Fibroblast of lung (primary cell): ENCODE data around the gene FGF5. TPM values are rescaled to one million over a fixed set of nuclear protein-coding genes. Genes with fewer than 3 reads are reported as not detected.
A peak's percentile ranks its signal among the peaks of the same experiment; 100 is the strongest.

Experiments used
- DNase-seq, 2 donors: peaks; one replicate each; pipeline versions ENCODE4 v3.0.0 to v3.0.0-alpha.2; 2010; ENCODE audit warnings: low read depth in 2 of 2
- H2AFZ ChIP-seq: 2 replicates; pipeline ENCODE4 v1.5.1; 2012; ENCODE audit warnings: low read length, control low read depth, inconsistent platforms
- H3K27ac ChIP-seq: 2 replicates; pipeline ENCODE4 v1.5.1; 2011; ENCODE audit warnings: low read length, control low read depth; ENCODE audit not compliant: insufficient read depth
- H3K27me3 ChIP-seq: 2 replicates; pipeline ENCODE4 v1.5.1; 2011; ENCODE audit warnings: mild to moderate bottlenecking, low read length; ENCODE audit not compliant: control insufficient read depth, insufficient read depth
- H3K36me3 ChIP-seq: 2 replicates; pipeline ENCODE4 v1.5.1; 2011; ENCODE audit warnings: low read length; ENCODE audit not compliant: control insufficient read depth, insufficient read depth
- H3K4me1 ChIP-seq: 2 replicates; pipeline ENCODE4 v1.5.1; 2011; ENCODE audit warnings: low read length; ENCODE audit not compliant: control insufficient read depth, insufficient read depth; ENCODE audit errors: extremely low read depth
- H3K4me2 ChIP-seq: 2 replicates; pipeline ENCODE4 v1.5.1; 2011; ENCODE audit warnings: low read length, control low read depth; ENCODE audit not compliant: insufficient read depth; ENCODE audit errors: extremely low read depth
- H3K4me3 ChIP-seq, 4 experiments: fragments of 200-600 bp in 1 of 4; sonication (generic) in 1 of 4; replicated peaks in 1 of 4; 2 replicates each; pipeline ENCODE4 v1.5.1; 2011 to 2016; ENCODE audit warnings: low read length in 4 of 4, low read depth in 3 of 4, mild to moderate bottlenecking in 3 of 4, control low read depth in 2 of 4, inconsistent platforms in 1 of 4, mixed read lengths in 1 of 4; ENCODE audit not compliant: insufficient read depth in 1 of 4; ENCODE audit errors: control extremely low read depth in 1 of 4
- H3K79me2 ChIP-seq: 2 replicates; pipeline ENCODE4 v1.5.1; 2012; ENCODE audit warnings: mild to moderate bottlenecking, low read length, inconsistent platforms; ENCODE audit not compliant: control insufficient read depth, insufficient read depth
- H3K9ac ChIP-seq: 2 replicates; pipeline ENCODE4 v1.5.1; 2011; ENCODE audit warnings: mild to moderate bottlenecking, low read length, control low read depth; ENCODE audit not compliant: insufficient read depth
- H3K9me3 ChIP-seq: 2 replicates; pipeline ENCODE4 v1.5.1; 2012; ENCODE audit warnings: low read depth, low read length; ENCODE audit not compliant: control insufficient read depth, insufficient read depth
- H4K20me1 ChIP-seq: 2 replicates; pipeline ENCODE4 v1.5.1; 2011; ENCODE audit warnings: low read length; ENCODE audit not compliant: control insufficient read depth, insufficient read depth; ENCODE audit errors: extremely low read depth
- EZH2 ChIP-seq: IDR thresholded peaks from 2 replicates; pipeline ENCODE4 v1.5.1; 2012; ENCODE audit warnings: low read length, control low read depth, mild to moderate bottlenecking; ENCODE audit errors: missing control alignments
- polyA plus RNA-seq, 2 donors: library from polyadenylated mRNA; depleted of rRNA in 1 of 2; stranded (reverse) in 1 of 2; unstranded in 1 of 2; fragments of >200 nt; gene quantifications; 2 replicates each; pipeline ENCODE4 v1.2.1, GENCODE V29; 2011 to 2012; ENCODE audit warnings: missing spikeins in 1 of 2
- total RNA-seq: library from RNA; depleted of rRNA; stranded (reverse); fragments of >200 nt; gene quantifications from 2 replicates; pipeline ENCODE4 v1.2.1, GENCODE V29; 2014
- TF ChIP-seq, protein P1 (sequence below), 2 donors: IDR thresholded peaks in 1 of 2; conservative IDR thresholded peaks in 1 of 2; 1 replicate in 1 of 2; 2 replicates in 1 of 2; pipeline ENCODE4 v1.5.1; 2011 to 2012; ENCODE audit warnings: low read length in 2 of 2, control low read depth in 1 of 2, inconsistent platforms in 1 of 2, low read depth in 1 of 2, mild to moderate bottlenecking in 1 of 2

The FGF5 gene
- total and polyA plus RNA-seq, 2 donors (not counting 1 experiment from before 2014, with no cell fraction given) = 25.8 to 56.4 TPM

- Histone ChIP-seq H3K4me1 (peaks cover 3% of the 10 kb centered on the region), H3K4me2 (no peak overlapping the region), H3K4me3 (no peak overlapping the region), H2AFZ (no peak overlapping the region), H3K79me2 (no peaks in the 10 kb centered on the region), H3K27me3 (no peaks in the 10 kb centered on the region), H3K9me3 (no peaks in the 10 kb centered on the region), H3K27ac (no peak overlapping the region), H3K9ac (no peak overlapping the region), H3K36me3 (no peaks in the 10 kb centered on the region), H4K20me1 (no peaks in the 10 kb centered on the region)
- no peak for DNase-seq
- TF ChIP-seq, protein P1, sequence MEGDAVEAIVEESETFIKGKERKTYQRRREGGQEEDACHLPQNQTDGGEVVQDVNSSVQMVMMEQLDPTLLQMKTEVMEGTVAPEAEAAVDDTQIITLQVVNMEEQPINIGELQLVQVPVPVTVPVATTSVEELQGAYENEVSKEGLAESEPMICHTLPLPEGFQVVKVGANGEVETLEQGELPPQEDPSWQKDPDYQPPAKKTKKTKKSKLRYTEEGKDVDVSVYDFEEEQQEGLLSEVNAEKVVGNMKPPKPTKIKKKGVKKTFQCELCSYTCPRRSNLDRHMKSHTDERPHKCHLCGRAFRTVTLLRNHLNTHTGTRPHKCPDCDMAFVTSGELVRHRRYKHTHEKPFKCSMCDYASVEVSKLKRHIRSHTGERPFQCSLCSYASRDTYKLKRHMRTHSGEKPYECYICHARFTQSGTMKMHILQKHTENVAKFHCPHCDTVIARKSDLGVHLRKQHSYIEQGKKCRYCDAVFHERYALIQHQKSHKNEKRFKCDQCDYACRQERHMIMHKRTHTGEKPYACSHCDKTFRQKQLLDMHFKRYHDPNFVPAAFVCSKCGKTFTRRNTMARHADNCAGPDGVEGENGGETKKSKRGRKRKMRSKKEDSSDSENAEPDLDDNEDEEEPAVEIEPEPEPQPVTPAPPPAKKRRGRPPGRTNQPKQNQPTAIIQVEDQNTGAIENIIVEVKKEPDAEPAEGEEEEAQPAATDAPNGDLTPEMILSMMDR (conservative IDR thresholded peaks at IDR 0.05 in 1 of 2, IDR thresholded peaks at IDR 0.05 in 1 of 2; ENCODE audit: low read depth in 1 of 2, low read length in 2 of 2) = no peak
- no peak for TF ChIP-seq EZH2
Measured at GRCh38 chr4:80228460-80228859, 38.0 kb upstream of the FGF5 start.

- Histone ChIP-seq H3K4me3 (no peak overlapping the region), H3K36me3 (no peaks in the 10 kb centered on the region), H4K20me1 (no peaks in the 10 kb centered on the region), H3K27ac (no peak overlapping the region), H3K9ac (no peak overlapping the region), H3K27me3 (no peaks in the 10 kb centered on the region), H3K4me1 (peaks cover 7% of the 10 kb centered on the region), H2AFZ (peak overlapping the region; percentile 54), H3K4me2 (peak overlapping the region; percentile 75), H3K79me2 (no peaks in the 10 kb centered on the region), H3K9me3 (no peaks in the 10 kb centered on the region)
- TF ChIP-seq, protein P1 (conservative IDR thresholded peaks at IDR 0.05 in 1 of 2, IDR thresholded peaks at IDR 0.05 in 1 of 2; ENCODE audit: low read depth in 1 of 2, low read length in 2 of 2) = no peak
- TF ChIP-seq EZH2 = no peak
- DNase-seq = no peak
Measured at GRCh38 chr4:80229128-80229527, 37.3 kb upstream of the FGF5 start.

DNA sequence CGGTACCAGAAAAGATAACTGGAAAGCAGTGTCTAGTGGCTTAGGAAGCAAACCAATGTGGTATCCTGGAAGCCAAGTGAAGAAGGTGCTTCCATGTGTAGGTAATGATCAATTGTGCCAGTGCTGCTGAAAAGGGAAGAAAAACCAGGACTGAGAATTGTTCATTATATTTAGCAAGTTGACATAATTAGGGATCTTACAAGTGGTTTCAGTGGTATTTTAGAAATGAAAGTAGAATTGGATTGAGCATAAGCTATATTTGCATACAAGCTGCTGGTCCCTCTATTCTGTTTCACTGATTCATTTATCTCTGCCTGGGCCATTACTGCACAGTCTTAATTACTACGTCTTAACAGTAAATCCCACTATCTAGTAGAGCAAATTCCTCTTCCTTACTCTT, 36.9 kb upstream of the FGF5 start:
- Histone ChIP-seq H3K27me3 (no peaks in the 10 kb centered on the region), H3K79me2 (no peaks in the 10 kb centered on the region), H4K20me1 (no peaks in the 10 kb centered on the region), H2AFZ (peak overlapping the region; percentile 54), H3K27ac (no peak overlapping the region), H3K36me3 (no peaks in the 10 kb centered on the region), H3K4me3 (peak overlapping the region in 2 of 4 experiments; percentile 3 to 31), H3K4me1 (peaks cover 7% of the 10 kb centered on the region), H3K9ac (no peak overlapping the region), H3K4me2 (peak overlapping the region; percentile 75), H3K9me3 (no peaks in the 10 kb centered on the region)
- DNase-seq = no peak
- TF ChIP-seq, protein P1 (conservative IDR thresholded peaks at IDR 0.05 in 1 of 2, IDR thresholded peaks at IDR 0.05 in 1 of 2; ENCODE audit: low read depth in 1 of 2, low read length in 2 of 2) = no peak
